Natural killer cell (primary cell): ENCODE measurements around the gene LZTS2. TPM values are rescaled to one million over a fixed set of nuclear protein-coding genes. Genes with fewer than 3 reads are reported as not detected.

Experiments used
- ATAC-seq, 3 donors: fragments of 150-1000 bp in 2 of 3; fragments of 200-7000 bp in 1 of 3; cut with Tn5 transposase; 1 replicate in 1 of 3; 2 replicates in 2 of 3; pipeline ENCODE4 v1.10.0; 2021; ENCODE audit warnings: mild to moderate bottlenecking in 2 of 3, moderate library complexity in 2 of 3
- DNase-seq, 2 donors: peaks; one replicate each; pipeline versions ENCODE4 v3.0.0 to v3.0.0-alpha.2; 2013 to 2021; ENCODE audit warnings: mixed read lengths in 1 of 2
- H3K27ac ChIP-seq: one replicate; pipeline ENCODE4 v1.5.1; 2013; ENCODE audit warnings: mild to moderate bottlenecking, low read length
- H3K27me3 ChIP-seq: one replicate; pipeline ENCODE4 v1.6.1; 2013; ENCODE audit warnings: low read length; ENCODE audit not compliant: control insufficient read depth, insufficient read depth
- H3K36me3 ChIP-seq: one replicate; pipeline ENCODE4 v1.6.1; 2013; ENCODE audit warnings: low read length; ENCODE audit not compliant: control insufficient read depth, insufficient read depth
- H3K4me1 ChIP-seq: one replicate; pipeline ENCODE4 v1.6.1; 2013; ENCODE audit warnings: low read length; ENCODE audit not compliant: control insufficient read depth, insufficient read depth
- H3K4me3 ChIP-seq: one replicate; pipeline ENCODE4 v1.5.1; 2013; ENCODE audit warnings: low read length
- H3K9me3 ChIP-seq: one replicate; pipeline ENCODE4 v1.6.1; 2013; ENCODE audit warnings: low read length; ENCODE audit not compliant: control insufficient read depth, insufficient read depth
- H3K27ac Mint-ChIP-seq, 2 donors: one replicate each; pipeline ENCODE4 v1.8.0; 2022; ENCODE audit warnings: mild to moderate bottlenecking in 2 of 2, mixed read lengths in 2 of 2, moderate library complexity in 1 of 2
- H3K27me3 Mint-ChIP-seq, 2 donors: one replicate each; pipeline ENCODE4 v1.8.0; 2022; ENCODE audit warnings: low read depth in 2 of 2, mixed read lengths in 2 of 2
- H3K36me3 Mint-ChIP-seq: one replicate; pipeline ENCODE4 v1.8.0; 2022; ENCODE audit warnings: mixed read lengths
- H3K4me1 Mint-ChIP-seq, 2 donors: one replicate each; pipeline ENCODE4 v1.8.0; 2022; ENCODE audit warnings: mixed read lengths in 2 of 2
- H3K4me3 Mint-ChIP-seq: one replicate; pipeline ENCODE4 v1.8.0; 2022; ENCODE audit warnings: mild to moderate bottlenecking, moderate library complexity, mixed read lengths
- H3K9me3 Mint-ChIP-seq, 2 donors: one replicate each; pipeline ENCODE4 v1.8.0; 2022; ENCODE audit warnings: mixed read lengths in 2 of 2
- WGBS: methylation state at CpG from one replicate; pipeline ENCODE4 v1.1.7; 2013; ENCODE audit warnings: missing lambda C conversion rate; ENCODE audit not compliant: insufficient coverage; 5-methylcytosine and 5-hydroxymethylcytosine counted together
- intact Hi-C: fragments of 100-400 bp; cut with micrococcal nuclease; formaldehyde crosslinking; loops from one replicate; pipeline ENCODE4 v1.14.2; 2022
- total RNA-seq, 4 donors: library from RNA; stranded (reverse); fragments of 120-200 nt in 1 of 4; gene quantifications; one replicate each; pipeline versions ENCODE4 v1.2.3 to v1.2.4, GENCODE V29; 2013 to 2022
- TF ChIP-seq, protein P1 (sequence below): fragments of 200-600 bp; IDR thresholded peaks from one replicate; pipeline ENCODE4 v1.8.0; 2022; ENCODE audit warnings: antibody characterized with exemption

LZTS2 gene
- total RNA-seq, 3 donors from 2014 or later (not counting 1 experiment from before 2014, with no cell fraction given), result 8.0 to 16.1 (median 11.7) TPM

DNA sequence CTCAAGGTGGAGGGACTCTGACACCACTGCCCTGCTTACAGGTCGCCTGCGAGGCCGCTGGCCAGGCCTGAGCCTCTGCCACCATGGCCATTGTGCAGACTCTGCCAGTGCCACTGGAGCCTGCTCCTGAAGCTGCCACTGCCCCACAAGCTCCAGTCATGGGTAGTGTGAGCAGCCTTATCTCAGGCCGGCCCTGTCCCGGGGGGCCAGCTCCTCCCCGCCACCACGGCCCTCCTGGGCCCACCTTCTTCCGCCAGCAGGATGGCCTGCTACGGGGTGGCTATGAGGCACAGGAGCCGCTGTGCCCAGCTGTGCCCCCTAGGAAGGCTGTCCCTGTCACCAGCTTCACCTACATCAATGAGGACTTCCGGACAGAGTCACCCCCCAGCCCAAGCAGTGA, 2.8 kb downstream of the LZTS2 start:
- Histone ChIP-seq H3K27me3 (no peaks in the 10 kb centered on the region), H3K36me3 (peaks cover 4% of the 10 kb centered on the region), H3K9me3 (no peaks in the 10 kb centered on the region), H3K4me3 (no peak overlapping the region), H3K27ac (no peak overlapping the region), H3K4me1 (peaks cover 27% of the 10 kb centered on the region)
- 90% methylated on average over 11 of the region's 11 CpGs for WGBS
- Mint-ChIP-seq H3K4me1 (peaks cover 14 to 23% of the 10 kb centered on the region in 2 donors), H3K27me3 (peaks cover 0 to 4% of the 10 kb centered on the region in 2 donors), H3K9me3 (no peaks in the 10 kb centered on the region), H3K27ac (no peak overlapping the region), H3K4me3 (no peak overlapping the region), H3K36me3 (no peaks in the 10 kb centered on the region)
- intact Hi-C loops, result no loop called here
- TF ChIP-seq, protein P1, sequence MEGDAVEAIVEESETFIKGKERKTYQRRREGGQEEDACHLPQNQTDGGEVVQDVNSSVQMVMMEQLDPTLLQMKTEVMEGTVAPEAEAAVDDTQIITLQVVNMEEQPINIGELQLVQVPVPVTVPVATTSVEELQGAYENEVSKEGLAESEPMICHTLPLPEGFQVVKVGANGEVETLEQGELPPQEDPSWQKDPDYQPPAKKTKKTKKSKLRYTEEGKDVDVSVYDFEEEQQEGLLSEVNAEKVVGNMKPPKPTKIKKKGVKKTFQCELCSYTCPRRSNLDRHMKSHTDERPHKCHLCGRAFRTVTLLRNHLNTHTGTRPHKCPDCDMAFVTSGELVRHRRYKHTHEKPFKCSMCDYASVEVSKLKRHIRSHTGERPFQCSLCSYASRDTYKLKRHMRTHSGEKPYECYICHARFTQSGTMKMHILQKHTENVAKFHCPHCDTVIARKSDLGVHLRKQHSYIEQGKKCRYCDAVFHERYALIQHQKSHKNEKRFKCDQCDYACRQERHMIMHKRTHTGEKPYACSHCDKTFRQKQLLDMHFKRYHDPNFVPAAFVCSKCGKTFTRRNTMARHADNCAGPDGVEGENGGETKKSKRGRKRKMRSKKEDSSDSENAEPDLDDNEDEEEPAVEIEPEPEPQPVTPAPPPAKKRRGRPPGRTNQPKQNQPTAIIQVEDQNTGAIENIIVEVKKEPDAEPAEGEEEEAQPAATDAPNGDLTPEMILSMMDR, result no peak
- ATAC-seq (no peak), DNase-seq (no peak)

DNA sequence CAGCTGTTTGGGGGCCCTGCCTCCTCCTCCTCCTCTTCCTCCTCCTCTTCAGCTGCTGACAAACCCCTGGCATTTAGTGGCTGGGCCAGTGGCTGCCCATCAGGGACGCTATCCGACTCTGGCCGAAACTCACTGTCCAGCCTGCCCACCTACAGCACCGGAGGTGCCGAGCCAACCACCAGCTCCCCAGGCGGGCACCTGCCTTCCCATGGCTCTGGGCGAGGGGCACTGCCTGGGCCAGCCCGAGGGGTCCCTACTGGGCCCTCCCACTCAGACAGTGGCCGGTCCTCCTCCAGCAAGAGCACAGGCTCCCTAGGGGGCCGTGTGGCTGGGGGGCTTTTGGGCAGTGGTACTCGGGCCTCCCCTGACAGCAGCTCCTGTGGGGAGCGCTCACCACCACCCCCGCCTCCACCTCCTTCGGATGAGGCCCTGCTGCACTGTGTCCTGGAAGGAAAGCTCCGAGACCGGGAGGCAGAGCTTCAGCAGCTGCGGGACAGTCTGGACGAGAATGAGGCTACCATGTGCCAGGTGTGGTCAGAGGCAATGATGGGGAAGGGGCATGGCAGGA, 4.1 kb downstream of the LZTS2 start:
- Histone ChIP-seq H3K4me1 (peaks cover 14% of the 10 kb centered on the region), H3K9me3 (no peaks in the 10 kb centered on the region), H3K27me3 (no peaks in the 10 kb centered on the region), H3K36me3 (peaks cover 4% of the 10 kb centered on the region), H3K27ac (no peak overlapping the region), H3K4me3 (no peak overlapping the region)
- intact Hi-C loops, result no loop called here
- no peak for DNase-seq
- Mint-ChIP-seq H3K27ac (no peak overlapping the region), H3K36me3 (no peaks in the 10 kb centered on the region), H3K27me3 (peaks cover 0 to 4% of the 10 kb centered on the region in 2 donors), H3K4me3 (no peak overlapping the region), H3K4me1 (peaks cover 9 to 13% of the 10 kb centered on the region in 2 donors), H3K9me3 (no peaks in the 10 kb centered on the region)
- WGBS, result 96% methylated on average over 18 of the region's 18 CpGs
- ATAC-seq, result no peak
- TF ChIP-seq, protein P1, result no peak

DNA sequence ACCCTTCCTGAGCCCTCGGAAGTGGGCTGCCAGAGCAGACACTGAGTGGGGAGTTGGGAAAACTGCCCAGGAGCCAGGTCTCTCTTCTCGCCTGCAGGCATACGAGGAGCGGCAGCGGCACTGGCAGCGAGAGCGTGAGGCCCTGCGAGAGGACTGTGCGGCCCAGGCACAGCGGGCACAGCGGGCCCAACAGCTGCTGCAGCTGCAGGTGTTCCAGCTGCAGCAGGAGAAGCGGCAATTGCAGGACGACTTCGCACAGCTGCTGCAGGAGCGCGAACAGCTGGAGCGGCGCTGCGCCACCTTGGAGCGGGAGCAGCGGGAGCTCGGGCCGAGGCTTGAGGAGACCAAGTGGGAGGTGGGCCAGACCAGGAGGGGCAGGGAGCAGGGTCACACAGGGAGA, 5.8 kb downstream of the LZTS2 start:
- Mint-ChIP-seq H3K36me3 (no peaks in the 10 kb centered on the region), H3K27ac (no peak overlapping the region), H3K9me3 (no peaks in the 10 kb centered on the region), H3K4me1 (peaks cover 6 to 10% of the 10 kb centered on the region in 2 donors), H3K4me3 (no peak overlapping the region), H3K27me3 (peaks cover 0 to 4% of the 10 kb centered on the region in 2 donors)
- DNase-seq (no peak), ATAC-seq (no peak)
- H3K27me3 ChIP-seq, result no peaks in the 10 kb centered on the region
- H3K4me3 ChIP-seq, result no peak overlapping the region
- H3K27ac ChIP-seq, result no peak overlapping the region
- peaks cover 4% of the 10 kb centered on the region for H3K36me3 ChIP-seq
- TF ChIP-seq, protein P1, result no peak
- intact Hi-C loops, result no loop called here
- WGBS, result 97% methylated on average over 23 of the region's 23 CpGs
- no peaks in the 10 kb centered on the region for H3K9me3 ChIP-seq
- H3K4me1 ChIP-seq, result peaks cover 5% of the 10 kb centered on the region
